HG03045 (cell line): ENCODE data around the gene HSBP1.

Source experiments
- ATAC-seq: cut with Tn5 transposase; IDR thresholded peaks from one replicate; pipeline ENCODE4 v1.9.1; 2021; ENCODE audit warnings: mild to moderate bottlenecking, moderate library complexity; ENCODE audit not compliant: unreplicated experiment

HSBP1 gene

DNA sequence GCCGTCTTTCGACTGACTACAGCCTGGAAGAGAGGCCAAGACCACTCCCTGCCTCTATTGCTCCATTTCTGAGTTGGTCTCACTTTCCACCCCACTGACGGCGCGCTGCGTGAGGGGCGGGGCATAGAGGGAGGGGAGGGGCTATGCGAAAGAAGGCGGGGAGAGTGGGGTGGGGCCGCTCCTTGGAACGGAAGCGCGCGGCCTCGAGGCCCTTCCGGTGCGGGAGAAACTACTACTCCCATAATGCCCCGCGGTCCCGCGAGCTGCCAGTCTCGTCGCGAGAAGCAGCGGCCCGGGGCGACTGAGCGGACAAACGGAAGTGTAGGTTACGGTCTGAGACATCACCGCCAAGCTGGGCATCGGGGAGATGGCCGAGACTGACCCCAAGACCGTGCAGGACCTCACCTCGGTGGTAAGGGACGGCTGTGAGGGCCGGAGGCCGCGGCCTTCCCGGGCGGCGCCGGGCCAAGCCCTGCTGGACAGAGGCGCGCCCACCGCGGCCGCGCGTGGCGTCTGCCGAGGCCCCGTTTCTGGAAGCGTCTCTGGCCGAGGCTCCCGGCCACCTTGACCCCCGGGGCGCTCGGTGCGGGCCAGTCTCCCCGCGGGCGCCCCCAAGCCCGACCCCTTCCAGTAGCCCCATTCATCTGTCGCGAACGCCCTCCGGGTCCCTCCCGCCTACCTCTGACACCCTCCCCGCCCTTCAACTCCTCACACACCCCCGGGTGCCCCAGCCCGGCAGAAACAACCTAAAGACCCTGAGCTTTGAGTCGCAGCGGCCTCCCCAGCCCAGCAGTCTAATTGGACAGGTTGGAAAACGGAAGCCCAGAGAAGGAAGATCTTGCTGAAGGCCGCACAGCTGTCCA, at the start of gene HSBP1:
HSBP1 (plus strand) TSS at position 269 of the 863 bp plus-strand sequence; CDS start at position 368, 99 bp downstream.
- peak; percentile 95 for ATAC-seq

DNA sequence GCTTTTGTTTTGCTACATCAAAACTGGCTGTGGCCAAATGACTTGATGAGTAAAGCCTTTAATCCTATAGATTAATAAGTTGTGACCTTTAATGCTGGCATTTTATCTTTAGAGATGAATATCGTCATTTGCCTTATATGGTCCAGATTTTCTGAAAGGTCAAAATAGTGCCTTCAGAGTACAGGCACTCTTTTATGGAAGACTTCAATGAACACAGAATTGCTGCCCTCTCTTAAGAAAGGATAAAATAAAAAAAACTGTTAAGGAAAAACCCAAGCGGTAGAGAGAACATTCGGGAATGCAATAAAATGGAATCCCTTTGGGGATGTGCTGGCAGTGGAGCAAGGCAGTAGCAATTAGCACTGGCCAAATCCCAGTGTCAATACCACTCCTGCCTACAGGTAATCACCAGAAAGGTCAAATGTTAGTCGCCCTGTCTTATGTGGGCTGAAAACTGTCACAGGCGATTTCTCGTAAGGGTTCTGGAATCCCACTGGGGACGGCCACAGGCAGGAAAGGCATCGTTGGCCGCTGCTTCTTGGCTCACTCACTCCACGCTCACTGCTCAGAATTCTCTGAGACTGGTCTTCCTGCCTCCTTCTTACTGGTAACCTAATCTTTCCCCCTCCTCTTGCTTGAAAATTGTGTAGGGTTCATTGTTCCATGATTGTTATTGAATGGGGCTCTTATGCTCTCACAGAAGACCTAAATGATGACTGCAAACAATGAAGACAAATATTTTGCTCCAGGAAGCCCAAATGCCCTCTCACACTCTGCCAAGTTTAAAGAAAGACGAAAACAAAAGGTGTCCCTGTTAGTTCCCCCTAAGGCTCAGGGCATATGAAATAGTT, 45.4 kb upstream of the HSBP1 start:
- no peak for ATAC-seq

DNA sequence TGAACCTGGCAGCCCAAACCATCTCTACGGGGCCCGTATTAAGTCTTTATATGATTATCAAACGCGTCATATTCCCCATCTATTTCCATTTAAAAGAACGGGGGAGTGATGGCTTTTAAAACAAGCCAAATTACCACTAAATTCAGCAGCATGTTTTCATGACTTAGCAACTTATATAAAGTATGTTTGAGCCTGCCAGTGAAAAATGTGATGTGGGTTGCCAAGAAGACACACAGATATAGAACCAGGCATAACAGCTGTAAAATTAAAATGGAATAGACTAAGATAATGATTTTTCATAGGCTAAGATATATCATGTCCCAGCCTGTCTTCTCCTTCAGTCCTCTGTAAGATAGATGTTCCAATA, 44.8 kb upstream of the HSBP1 start:
- no peak for ATAC-seq

DNA sequence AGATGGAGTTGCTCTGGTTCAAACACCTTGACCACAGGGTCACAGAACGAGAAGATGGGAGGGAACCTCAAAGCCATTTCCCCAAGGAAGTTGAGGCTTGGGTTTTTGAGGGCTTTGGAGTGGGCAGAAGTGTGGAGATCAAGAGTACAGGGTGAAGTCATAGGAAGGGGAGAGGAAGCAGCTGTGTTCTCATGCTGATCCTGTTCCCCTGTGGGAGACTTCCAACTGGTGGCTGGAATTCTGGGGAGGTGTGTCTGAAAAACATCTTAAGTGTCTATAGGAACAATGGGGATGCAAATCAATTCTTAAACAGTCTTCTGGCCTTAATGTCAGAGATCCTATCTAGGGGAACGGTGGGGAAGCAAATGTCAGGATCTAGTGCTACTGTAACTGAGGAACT, 38.8 kb upstream of the HSBP1 start:
- no peak for ATAC-seq

DNA sequence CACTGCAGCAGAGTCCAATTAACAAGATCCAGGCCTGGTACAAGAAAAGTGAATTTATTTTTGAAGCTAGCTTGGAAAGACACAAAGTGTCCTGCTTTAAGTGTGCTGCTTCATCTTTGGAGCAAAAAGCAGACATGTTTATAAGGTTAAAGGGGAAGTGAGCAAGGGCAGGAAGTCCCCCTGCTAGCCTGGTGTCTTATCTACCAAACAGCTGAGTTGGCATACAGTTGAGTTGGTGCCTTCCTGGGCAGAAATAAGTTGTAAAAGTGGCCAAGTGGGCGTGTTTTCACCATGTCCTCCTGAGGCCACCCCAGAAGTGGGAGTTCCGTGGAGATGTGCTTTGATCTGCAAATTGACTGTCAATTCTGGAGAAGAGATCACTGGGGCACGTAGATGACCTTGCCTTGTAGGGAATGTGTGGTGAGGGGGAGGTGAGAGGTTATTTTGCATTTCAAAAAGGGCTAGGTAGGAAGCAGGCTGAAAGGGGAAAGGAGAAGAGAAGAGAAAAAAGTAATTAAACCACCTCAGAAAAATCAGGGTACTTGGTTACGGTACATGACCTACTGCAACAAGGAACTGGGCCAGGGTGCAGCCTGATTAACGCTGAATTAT, 38.3 kb upstream of the HSBP1 start:
- ATAC-seq = no peak

DNA sequence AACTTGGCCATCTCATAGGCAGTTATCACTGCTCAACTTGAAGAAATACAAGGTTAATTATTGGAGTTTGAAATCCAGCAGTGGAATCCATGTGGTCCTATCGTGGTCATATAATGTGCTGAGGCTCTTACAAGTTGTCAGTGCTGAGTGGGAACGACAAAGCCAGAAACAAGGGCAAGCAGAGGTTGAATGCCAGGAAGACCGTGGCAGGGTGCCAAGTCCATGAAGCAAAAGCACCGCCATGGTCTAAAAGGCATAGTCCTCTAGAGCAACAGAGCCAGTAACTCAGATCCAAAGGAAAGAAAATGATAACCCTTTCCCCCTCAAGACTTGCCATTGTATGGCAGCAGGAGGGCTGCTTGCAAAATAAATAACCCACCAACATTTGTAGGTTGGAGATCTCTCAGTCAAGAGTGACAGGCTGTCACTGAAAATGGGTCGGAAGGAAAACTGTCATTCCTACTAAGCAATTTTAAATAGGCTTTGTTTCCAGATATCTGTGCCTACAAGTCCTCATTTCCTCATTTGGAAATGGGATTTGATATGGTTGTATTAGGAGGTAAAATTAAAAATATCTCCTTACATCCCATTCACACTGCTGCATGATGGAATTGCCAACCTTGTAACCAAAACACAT, 36.4 kb upstream of the HSBP1 start:
- ATAC-seq = no peak

DNA sequence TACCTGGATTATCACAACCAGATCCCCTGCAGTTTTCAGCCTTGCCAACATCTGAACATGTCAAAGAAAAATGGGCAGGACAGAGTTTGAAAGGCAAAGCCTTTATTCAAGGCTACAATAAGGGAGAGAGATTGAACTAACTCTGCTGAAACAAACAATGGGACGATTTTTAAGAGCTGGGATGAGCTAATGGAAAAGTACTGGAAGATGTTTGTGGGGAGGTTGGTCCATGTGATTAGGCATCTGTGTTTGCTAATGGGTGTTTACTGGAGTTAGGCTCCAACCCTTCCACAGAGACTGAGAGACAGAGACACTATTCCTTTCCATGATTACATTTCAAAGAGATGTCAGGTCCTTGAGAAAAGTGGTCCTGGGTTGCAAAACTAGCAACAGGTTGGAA, 35.0 kb upstream of the HSBP1 start:
- ATAC-seq = no peak

DNA sequence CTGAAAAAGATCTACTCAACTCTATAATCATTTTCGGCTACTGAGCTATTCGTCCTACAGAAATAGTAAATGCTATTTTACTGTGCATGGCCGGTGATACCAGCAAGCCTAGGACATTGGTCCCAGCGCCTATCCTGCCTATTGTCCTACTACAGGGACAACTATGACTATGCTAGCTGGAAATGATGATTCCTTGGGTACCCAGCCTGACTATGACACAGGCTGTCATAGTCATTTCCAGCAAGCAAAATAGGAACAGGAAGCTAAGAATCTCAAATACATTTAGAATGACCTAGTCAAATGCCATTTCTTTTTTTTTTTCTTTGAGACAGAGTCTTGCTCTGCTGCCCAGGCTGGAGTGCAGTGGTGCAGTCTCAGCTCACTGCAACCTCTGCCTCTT, 33.7 kb upstream of the HSBP1 start:
- ATAC-seq = no peak

DNA sequence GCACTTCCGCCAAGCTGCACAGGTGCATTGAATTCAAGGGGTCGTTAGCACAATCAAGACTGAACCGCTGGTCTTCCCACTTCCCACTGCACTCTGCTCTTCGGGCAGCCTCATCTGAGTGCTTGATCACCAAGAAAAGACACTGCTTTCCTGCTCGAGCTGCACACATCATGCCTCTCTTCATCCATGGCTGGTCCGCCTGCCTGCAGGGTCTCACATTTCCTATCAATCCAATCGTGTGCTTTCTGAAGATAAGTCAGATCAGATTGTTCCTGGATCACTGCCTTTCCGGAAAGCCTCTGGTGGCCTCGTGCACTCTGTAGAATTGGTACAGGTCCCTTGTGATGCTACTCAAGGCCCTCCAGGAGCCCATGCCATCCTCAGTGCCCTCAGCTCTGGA, 30.8 kb upstream of the HSBP1 start:
- no peak for ATAC-seq

DNA sequence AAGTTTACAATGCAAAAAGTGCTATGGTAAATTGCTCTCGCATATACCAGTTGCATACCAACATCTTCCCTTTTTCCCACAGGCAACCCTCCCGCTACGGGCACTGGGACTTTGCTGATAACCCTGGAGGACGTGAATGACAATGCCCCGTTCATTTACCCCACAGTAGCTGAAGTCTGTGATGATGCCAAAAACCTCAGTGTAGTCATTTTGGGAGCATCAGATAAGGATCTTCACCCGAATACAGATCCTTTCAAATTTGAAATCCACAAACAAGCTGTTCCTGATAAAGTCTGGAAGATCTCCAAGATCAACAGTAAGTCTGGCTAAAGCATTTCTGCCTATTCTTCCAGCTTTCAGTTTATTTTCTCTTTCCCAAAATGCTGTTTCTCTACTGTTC, 27.9 kb upstream of the HSBP1 start:
- ATAC-seq = no peak

DNA sequence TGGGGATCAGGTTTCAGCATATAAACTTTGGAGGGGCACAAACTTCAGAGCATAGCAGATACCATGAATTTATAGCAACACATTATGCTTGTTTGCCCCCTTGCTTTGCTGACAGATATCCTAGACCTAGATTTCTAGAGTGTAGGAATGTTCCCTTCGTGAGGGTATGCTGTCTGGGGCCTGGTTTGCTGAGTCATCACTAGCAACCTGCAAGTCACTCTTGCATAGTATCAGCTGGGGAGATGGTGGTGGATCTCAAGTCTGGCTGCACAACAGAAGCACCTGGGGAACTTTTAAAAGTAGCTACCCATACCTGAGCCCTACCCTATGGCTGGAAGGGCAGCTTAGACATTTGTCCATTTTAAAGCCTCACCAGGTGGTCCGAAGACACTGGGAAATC, 22.3 kb upstream of the HSBP1 start:
- no peak for ATAC-seq

DNA sequence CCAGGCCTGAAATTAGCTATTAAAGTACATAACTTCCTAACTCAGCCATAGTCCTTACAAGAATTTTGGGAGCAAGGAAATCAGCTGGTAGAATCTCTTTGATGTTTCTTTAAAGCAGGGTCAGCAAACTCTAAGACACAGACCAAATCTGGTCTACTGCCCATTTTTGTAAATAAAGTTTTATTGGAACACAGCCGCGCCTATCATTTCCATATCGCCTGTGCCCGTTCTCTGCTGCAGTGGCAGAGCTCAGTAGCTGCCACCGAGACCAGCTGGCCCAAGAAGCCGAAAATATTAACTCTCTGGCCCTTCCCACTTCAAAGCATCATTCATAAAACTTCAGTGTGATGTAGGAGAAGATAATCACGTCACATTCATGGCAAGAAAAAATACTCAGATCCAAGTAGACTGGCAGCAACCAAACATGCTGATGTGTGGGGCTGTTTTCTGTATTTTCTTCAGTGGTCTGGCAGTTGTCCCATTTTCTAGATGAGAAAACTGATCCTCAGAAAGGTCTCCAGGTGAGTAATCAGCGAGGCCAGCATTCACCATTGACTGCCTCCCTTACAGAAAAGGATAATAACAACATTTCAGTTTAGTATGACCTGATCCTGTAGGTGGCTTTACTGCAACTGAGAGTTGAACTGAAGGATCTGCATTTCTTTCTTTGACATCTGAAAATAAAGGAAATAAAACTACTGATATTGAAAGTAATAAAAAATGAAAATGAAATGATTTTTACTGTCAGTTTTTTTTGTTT, 18.0 kb upstream of the HSBP1 start:
- ATAC-seq = no peak

DNA sequence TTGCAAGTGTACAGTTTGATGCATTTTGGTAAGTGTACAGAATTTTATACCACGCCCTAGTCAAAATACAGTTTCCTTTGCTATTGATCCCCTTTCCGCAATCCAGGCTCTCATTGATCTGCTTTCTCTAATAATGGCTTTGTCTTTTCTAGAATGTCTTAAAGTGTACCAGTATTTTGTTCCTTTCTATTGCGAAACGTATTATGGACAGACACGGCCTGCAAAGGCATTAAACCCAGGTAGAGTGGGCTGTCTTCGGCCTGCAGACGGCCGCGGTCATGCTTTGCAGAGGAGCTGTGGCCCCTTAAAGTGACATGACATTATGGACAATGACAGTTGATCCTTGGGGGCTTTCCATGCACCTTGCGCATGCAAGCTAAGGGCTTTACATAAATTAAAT, 15.9 kb upstream of the HSBP1 start:
- no peak for ATAC-seq

DNA sequence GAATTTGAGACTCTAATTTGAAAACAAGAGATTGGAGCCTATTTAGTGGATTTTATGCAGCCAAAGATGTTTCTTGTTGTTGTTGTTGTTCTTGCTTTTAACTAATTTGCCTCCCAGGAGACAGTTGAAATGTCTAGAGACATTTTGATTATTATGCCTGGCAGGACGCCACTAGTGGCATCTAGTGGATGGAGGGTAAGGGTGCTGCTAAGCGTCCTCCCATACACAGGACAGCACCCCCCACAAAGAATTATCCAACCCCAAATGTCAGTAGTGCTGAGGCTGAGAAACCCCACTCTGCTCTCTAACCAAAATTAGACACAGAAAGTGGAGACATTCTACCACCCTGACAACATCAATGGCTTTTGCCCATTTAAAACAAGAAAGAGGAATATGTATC, 15.4 kb upstream of the HSBP1 start:
- ATAC-seq = no peak

DNA sequence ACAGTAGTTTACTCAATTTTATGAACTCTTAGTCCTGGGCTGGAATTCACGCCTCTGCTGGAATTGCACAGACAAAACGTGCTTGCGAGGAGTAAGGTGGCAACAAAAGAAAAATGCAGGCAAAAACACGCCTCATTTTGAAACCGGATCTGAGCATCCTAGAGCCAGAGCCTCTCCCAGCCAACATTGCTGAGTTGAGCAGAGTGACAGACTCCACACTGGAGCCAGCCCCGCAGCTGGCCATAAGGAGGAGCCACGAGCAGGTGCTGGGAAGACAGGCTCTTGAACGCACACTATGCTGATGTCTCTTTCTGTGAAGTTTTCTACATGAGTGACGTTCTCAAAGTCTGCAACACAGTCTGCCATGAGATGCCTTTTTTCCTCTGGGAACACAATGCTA, 14.6 kb upstream of the HSBP1 start:
- ATAC-seq = no peak

DNA sequence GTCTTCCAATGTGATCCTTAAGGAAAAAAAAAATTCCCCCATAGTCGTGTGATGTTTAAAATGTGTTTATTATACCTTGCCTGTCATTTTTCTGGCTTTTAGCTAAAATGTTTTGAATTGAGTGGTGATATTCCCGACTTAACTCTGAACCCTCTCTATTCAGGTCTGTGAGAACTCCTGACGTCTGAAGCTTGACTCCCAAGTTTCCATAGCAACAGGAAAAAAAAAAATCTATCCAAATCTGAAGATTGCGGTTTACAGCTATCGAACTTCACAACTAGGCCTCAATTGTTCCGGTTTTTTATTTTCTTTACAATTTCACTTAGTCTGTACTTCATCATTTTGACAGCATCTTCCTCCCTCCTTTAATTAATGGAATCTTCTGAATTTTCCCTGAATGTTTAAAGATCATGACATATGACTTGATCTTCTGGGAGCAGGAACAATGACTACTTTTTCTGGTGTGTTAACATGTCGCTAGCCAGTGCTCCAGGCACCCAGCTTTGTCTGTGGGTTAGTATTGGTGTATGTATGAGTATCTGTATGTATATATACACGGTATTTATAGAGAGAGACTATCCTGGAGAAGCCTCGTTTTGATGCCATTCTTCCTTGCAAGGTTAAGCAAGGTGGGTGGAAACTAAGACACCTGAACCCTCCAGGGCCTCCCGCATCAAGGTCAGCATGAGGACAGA, 12.8 kb upstream of the HSBP1 start:
- no peak for ATAC-seq

DNA sequence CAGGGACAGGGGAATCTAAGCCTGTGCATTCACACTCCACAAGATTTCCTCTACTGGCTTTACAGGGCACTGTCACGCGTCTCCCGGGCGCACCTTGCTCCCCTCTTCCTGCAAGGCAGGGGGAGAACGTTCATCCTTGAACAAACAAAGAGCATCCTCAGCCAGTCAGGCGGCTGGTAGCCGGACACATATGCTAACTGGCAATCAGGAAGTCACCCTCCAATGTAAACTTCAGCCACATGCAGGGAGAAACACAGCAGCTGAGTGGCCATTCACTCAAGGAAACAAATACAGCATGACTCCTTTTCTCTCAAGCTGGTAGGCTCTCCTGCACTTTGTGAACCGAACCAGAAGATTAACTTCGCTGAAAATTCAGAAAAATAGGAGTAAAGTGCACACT, 10.8 kb upstream of the HSBP1 start:
- ATAC-seq = no peak

DNA sequence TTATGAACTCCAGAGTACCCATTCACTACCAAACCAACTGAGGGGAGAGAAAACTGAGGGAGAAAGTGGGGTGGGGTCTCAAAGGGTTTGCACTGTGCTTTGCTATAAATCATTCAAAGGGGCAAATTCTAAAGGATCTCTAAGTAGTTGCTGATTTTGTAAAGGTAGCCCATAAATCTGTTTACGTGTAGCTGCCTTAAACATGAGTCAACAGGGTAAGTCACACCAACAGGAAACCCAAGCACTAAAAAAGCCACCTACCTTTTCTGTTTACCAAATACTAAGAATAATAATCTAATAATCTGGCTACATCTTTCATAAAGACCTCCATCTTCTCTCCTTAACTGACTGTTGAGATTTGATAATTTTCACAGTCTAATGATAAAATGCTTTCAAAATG, 8.4 kb upstream of the HSBP1 start:
- ATAC-seq = no peak

DNA sequence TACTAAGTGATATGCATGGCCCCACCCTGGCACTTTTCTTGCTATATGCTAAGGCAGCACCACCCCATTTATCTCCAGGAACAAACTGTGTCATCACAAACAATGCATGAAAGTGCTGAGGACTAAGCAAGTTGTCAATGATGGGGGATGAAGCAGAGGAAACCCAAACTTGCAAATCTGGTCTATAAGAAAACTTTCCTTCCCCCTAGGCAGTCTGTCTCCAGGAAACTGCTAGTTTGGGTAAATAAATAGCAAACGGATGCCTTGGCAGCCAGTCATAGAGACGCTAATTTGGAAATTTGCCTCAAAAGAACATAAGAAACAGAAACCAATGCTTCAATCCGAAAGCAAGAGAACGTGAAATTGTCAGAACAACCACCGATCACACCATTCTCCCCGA, 5.6 kb upstream of the HSBP1 start:
- ATAC-seq = no peak
